ENCODE results near the gene TRPM5. TPM values are rescaled to one million over a fixed set of nuclear protein-coding genes. Genes with fewer than 3 reads are reported as not detected.

The TRPM5 gene
- total RNA-seq, 1 donor from 2014 or later = not detected

Other genes starting within 250 kb of the TRPM5 start
- 0.09 and 0.11 TPM in 2 replicates for gene ASCL2, start 173.9 kb downstream of the TRPM5 start, total RNA-seq
- gene C11orf21, start 142.6 kb downstream of the TRPM5 start, total RNA-seq = 39.5 and 40.8 TPM in 2 replicates
- gene TSPAN32, start 142.5 kb downstream of the TRPM5 start, total RNA-seq = 52.3 and 54.2 TPM in 2 replicates
- gene CD81, start 67.2 kb downstream of the TRPM5 start, total RNA-seq = 149 and 156 TPM in 2 replicates
- 41.5 and 42.2 TPM in 2 replicates for gene TSSC4, start 43.8 kb downstream of the TRPM5 start, total RNA-seq
- 5.7 and 6.0 TPM in 2 replicates for gene KCNQ1, start 494 bp upstream of the TRPM5 start, total RNA-seq